ENCODE results near the gene COX7C.
"Not testable (repeated sequence)": the region's sequence is repeated elsewhere in the genome, so short reads cannot be mapped to it uniquely, and the experiment has no call there.

Gene COX7C

DNA sequence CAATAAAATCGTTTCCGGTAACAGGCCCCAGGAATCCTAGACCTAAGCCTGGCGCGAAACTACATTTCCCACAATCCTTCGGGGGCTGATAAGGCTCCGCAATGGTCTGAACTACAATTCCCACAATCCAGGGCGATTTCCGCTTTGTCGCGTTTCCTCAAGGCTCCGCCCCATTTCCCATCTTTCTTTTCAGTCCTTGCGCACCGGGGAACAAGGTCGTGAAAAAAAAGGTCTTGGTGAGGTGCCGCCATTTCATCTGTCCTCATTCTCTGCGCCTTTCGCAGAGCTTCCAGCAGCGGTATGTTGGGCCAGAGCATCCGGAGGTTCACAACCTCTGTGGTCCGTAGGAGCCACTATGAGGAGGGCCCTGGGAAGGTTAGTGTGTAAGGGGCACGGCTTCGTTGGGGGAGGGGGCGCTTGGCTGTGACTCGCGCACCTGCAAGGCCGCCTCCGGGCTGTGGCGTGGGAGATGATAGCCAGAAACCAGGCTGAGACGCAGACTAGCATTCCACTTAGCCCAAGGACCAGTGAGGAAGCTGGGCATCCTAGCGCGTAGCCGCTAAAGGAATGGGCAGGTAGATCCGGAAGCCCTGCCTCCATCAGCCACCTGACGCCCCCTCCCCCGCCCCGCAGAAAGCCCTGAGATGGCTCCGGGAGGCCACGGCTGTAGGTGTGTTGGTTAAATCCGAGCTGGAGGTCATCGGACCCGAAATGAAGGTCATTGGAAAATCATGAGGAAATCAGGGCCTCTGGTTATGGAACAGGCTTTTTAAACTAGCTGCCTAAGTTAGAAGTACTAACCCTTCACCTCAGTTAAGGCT lies at the start of gene COX7C:
COX7C (plus strand) TSS at position 186 of the 821 bp plus-strand sequence; CDS start at position 301, 115 bp downstream.
- DNase-seq, result peak; percentile 83 to 98

DNA sequence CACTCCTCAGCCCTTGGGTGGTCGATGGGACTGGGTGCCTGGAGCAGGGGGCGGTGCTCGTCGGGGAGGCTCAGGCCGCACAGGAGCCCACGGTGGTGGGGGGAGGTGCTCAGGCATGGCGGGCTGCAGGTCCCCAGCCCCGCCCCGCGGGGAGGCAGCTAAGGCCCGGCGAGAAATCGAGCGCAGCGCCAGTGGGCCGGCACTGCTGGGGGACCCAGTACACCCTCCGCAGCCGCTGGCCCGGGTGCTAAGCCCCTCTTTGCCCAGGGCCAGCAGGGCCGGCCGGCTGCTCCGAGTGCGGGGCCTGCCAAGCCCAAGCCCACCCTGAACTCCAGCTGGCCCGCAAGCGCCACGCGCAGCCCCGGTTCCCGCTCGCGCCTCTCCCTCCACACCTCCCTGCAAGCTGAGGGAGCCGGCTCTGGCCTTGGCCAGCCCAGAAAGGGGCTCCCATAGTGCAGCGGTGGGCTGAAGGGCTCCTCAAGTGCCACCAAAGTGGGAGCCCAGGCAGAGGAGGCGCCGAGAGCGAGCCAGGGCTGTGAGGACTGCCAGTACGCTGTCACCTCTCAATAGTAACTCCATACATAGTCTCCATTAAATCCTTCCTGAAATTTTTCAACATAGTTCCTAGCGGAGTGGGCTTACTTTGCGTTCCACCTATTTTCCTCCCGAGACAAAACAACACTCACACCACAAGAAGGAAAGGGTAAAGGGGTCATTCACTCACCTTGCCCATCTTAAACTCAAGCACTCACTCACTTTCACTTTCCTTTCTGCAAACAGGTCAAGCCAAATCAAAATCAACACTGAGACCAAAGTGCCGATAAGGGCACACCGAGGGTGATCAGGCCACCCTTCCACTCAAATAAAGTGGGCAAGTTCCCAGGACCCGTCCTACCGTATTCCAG lies 48.0 kb upstream of the COX7C start:
- DNase-seq, result not testable (repeated sequence)

DNA sequence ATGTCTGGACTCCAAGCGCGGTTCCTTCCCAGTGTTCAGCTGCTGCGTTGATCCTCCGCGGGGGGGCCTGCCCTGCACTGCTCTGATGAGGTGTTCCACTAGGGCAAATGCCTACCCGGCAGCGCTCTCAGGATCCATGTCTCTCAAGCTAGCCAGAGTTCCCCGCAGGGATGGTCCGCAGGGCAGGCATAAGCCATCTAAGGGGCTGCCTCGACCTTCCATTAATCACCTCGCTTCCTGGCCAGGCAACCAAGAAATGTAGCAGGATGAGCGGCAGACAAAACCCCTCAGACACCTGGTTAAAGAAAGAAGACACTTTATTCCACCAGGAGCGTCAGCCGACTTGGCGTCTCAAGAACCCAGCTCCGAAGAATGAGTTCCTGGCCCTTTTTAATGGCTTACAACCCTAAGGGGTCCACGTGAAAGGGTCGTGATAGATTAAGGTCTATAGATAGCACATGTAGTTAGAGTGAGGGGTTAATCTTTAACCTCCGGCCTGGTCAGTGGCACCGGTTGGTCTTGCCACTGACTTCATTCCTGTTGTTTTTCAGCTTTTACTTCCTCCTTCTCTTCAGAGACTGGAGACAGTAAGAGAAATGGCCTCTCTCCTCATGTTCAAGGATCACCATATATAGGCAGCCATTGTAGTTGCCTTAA lies 47.2 kb upstream of the COX7C start:
- no peak for DNase-seq

- not testable (repeated sequence) for DNase-seq
These were observed 46.6 kb upstream of the COX7C start for GRCh38 chr5:86571109-86571508.

- no peak for DNase-seq
These were observed 44.8 kb upstream of the COX7C start for GRCh38 chr5:86572825-86573517.

GRCh38 chr5:86579502-86579901 lies 38.2 kb upstream of the COX7C start:
- no peak for DNase-seq

DNA sequence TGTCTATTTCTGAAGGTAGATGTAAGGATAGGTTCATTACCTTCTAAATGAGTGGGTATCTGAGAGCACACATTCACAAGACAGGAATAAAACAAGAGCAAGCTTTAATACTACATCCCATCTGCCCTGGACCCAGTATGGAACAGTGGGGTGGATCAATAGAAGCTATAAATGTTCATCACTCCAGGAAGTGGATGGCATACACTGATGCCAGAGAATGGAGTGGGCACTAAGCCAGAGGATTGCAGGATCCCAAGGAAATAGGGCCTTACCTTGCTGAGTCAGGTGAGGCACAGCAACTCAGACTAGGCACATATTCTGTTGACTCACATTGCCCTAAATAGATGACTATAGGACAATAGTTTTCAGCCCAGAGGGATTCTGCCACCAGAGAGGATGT lies 21.3 kb upstream of the COX7C start:
- DNase-seq, result no peak

- DNase-seq, result no peak
These were observed 11.9 kb upstream of the COX7C start for GRCh38 chr5:86605881-86606280.

DNA sequence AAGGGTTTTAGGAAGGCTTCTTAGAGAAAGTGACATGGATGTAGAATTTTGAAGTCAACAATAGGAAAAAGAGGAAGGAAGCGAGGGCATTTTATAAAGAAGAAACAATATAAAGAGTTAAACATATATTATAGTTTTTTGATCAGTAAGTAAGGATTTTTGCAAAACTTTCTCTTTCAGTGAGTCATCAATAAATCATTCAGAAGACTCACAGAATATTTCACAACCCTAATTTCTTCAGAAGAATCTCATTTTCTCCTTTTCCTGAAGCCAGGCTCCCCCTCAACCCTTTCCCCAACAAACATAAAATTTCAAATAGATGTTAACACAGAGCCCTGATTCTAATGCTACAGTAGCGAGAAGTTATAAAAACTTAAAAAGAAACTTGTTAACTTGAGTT lies 4.3 kb upstream of the COX7C start:
- DNase-seq, result no peak

- DNase-seq, result no peak
These were observed 409 bp upstream of the COX7C start for GRCh38 chr5:86617309-86617755.

GRCh38 chr5:86623785-86624483 lies 6.2 kb downstream of the COX7C start:
- no peak for DNase-seq

DNA sequence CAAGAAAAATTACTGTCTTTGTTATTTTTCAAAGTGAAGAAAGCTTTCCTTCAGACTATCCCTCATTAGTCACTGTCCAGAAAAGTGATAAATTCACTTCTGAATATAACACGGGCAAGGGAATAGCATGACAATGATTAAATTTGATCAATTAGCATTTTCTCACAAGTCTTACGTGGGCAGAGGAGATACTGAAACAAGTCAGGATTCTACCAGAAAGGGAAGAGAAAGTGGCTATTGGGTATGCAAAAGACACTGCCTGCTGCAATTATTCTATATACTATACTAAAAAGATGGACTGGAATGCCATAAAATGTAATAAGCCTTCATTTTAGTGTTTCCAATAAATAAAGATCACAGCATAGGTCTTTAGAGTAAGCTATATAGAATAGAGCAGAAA lies 7.4 kb downstream of the COX7C start:
- DNase-seq, result no peak

DNA sequence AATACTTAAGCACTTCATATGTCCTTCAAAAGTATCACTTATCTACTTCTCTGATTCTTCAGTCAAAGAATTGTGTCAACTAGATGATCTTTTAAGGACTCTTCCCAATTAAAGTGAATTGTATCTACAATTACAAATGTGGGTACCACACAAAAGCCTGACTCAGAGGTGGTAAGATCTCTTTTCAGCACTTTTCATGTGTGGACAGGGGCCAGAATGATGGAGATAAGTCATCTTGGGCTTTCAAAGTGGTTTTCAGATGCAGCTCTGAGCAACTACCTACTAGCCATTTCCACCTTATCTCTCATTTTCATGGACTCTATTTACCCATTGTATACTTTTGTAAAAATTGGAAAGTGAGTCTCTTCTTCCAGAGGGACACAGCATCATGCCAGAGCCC lies 8.4 kb downstream of the COX7C start:
- no peak for DNase-seq

DNA sequence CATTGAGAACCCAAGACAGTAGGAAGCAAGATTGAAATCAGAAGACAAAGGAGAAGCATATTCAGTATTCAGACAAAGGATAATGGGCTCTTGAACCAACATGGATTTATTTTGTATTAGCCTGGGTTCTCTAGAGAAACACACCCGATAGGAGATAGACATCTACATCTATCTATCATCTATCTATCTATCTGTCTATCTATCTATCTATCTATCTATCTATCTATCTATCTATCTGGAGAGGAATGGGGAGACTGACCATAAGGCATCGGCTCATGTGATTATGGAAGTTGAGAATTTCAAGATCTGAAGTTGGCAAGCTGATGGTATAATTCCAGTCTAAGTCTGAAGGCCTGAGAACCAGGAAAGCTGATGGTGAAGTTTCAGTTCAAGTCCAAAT lies 13.4 kb downstream of the COX7C start:
- no peak for DNase-seq

DNA sequence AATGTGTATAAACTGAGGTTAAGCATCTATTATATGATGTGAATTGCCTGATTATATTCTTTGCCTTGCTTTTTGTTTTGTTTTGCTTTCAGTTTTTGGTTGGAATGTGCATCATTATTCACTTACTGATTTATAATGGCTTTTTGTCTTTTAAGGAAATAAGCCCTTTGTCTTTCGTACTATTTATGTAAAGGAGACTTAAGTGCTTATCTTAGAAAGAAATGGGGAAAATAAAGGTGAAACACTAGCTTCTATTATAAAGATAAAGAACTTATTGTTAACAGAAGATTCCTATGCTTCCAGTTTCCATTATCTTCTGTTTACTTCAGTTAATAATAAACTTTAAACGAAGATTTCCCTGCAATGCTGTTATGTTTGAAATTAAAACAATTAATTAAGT lies 23.3 kb downstream of the COX7C start:
- no peak for DNase-seq

DNA sequence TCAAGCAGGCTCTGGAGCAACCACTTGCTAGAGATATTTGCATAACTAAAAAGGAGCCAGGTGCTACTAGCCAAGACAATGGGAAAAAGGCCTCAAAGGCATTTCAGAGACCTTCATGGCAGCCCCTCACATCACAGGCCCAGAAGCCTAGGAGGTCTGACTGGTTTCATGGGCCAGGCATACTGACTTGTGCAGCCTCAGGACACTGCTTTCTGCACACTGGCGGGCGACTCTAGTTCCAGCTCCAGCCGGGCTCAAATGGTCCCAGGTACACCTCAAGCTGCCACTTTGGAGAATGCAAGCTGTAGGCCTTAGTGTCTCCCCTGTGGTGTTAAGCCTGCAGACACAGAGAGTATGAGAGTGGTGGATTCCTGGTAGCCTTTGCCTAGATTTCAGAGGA lies 27.1 kb downstream of the COX7C start:
- DNase-seq, result no peak

DNA sequence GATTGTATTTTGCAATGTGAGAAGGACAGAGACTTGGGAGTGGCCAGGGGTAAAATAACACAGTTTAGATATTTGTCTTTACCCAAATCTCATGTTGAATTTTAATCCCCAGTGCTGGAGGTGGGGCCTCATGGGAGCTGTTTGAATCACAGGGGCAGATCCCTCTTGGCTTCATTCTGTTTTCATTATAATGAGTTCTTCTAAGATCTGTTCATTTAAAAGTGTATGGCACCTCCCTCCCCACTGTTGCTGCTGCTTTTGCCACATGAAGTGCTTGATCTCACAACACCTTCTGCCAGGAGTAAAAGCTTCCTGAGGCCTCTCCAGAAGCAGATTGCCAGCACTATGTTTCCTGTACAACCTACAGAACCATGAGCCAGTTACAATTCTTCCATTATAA lies 28.1 kb downstream of the COX7C start:
- DNase-seq, result no peak

DNA sequence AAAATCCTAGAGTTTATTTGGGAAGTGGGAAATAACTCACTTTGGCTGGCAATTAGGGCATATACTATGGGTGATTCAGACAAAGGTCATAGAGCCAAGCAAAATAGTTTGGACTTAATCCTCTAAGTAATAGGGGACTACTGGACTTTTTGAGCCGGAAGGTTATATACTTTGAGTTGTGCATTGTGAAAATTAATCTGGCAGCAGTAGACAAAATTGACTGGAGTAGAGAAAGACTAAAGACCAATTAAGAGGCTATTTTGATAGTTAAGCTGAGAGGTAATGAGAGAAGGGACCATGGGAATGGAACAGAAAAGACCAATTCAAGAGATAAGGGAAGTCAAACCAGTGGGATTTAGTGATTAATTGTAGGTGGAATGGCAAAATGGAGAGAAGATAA lies 28.9 kb downstream of the COX7C start:
- DNase-seq, result no peak

GRCh38 chr5:86649832-86650505 lies 32.2 kb downstream of the COX7C start:
- DNase-seq, result no peak

DNA sequence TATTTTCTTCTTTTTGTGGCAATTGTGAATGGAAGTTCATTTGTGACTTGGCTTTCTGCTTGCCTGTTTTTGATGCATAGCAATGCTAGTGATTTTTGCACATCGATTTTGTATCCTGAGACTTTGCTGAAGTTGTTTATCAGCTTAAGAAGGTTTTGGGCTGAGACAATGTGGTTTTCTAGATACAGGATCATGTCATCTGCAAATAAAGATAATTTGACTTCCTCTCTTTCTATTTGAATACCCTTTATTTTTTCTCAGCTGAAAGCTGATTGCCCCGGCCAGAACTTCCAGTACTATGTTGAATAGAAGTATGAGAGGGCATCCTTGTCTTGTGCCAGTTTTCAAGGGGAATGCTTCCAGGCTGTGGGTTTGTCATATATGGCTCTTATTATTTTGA lies 43.0 kb downstream of the COX7C start:
- not testable (repeated sequence) for DNase-seq

DNA sequence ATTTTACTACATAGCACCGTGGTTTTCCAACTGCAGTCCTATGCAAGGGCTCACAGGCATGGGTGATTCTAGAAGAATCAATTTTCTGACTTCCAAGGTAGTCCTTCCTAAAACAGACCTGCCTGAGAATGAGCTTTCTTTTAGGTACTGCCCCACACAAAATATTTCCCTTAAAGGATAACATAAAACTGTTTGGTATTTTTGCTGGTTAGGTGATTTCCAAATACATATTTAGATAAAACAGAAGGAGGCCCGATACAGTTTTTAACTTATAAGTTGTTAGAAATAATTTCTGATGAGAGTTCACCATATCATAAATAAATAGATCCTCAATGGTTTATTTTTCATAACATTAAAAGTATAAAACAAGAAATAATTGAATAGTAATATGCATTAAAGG lies 46.4 kb downstream of the COX7C start:
- no peak for DNase-seq

All from hippocampal formation (tissue), 2 donors.